GM23248 (cell line): ENCODE results near the gene ZFP2.

Source experiments
- EZH2 ChIP-seq: fragments of 200-600 bp; sonication (generic); IDR thresholded peaks from 2 replicates; pipeline ENCODE4 v1.6.1; 2018; ENCODE audit warnings: antibody characterized with exemption, mild to moderate bottlenecking; ENCODE audit not compliant: insufficient read depth, poor library complexity, severe bottlenecking
- EZH2phosphoT487 ChIP-seq: fragments of 200-600 bp; sonication (generic); IDR thresholded peaks from 2 replicates; pipeline ENCODE4 v1.6.1; 2018; ENCODE audit warnings: antibody characterized with exemption, moderate library complexity, mild to moderate bottlenecking, low read depth; ENCODE audit not compliant: insufficient read depth

- TF ChIP-seq EZH2 (no peak), EZH2phosphoT487 (no peak)
Measured at GRCh38 chr5:178859625-178860521, 35.8 kb upstream of the ZFP2 start, which contains the start of gene ZNF354B.
